Endothelial cell (in vitro differentiated cells): ENCODE results near the gene MAGOHB. TPM values are rescaled to one million over a fixed set of nuclear protein-coding genes. Genes with fewer than 3 reads are reported as not detected.

Experiments used
- DNase-seq: peaks from one replicate; pipeline ENCODE4 v3.0.0; 2021; ENCODE audit warnings: low spot score
- H3K27ac Mint-ChIP-seq: one replicate; pipeline ENCODE4 v1.8.0; 2021; ENCODE audit warnings: mixed read lengths, inconsistent platforms; ENCODE audit not compliant: unreplicated experiment
- H3K27me3 Mint-ChIP-seq: one replicate; pipeline ENCODE4 v1.8.0; 2021; ENCODE audit warnings: mild to moderate bottlenecking, moderate library complexity, mixed read lengths, inconsistent platforms; ENCODE audit not compliant: unreplicated experiment
- H3K36me3 Mint-ChIP-seq: one replicate; pipeline ENCODE4 v1.8.0; 2021; ENCODE audit warnings: mild to moderate bottlenecking, low read depth, mixed read lengths, inconsistent platforms; ENCODE audit not compliant: unreplicated experiment
- H3K4me1 Mint-ChIP-seq: one replicate; pipeline ENCODE4 v1.8.0; 2021; ENCODE audit warnings: mild to moderate bottlenecking, mixed read lengths, inconsistent platforms; ENCODE audit not compliant: unreplicated experiment
- H3K4me3 Mint-ChIP-seq: one replicate; pipeline ENCODE4 v1.8.0; 2021; ENCODE audit warnings: mild to moderate bottlenecking, mixed read lengths, inconsistent platforms; ENCODE audit not compliant: unreplicated experiment
- H3K9me3 Mint-ChIP-seq: one replicate; pipeline ENCODE4 v1.8.0; 2021; ENCODE audit warnings: mixed read lengths, inconsistent platforms; ENCODE audit not compliant: unreplicated experiment
- total RNA-seq: library from RNA; stranded (reverse); fragmentation: NEBNext Ultra II Directional; extraction: Animal tissue kit (Norgen Biotek cat#: 25700); gene quantifications from one replicate; pipeline ENCODE4 v1.2.1, GENCODE V29; 2021; ENCODE audit not compliant: unreplicated experiment
- TF ChIP-seq, protein P1 (sequence below): fragments of 200-600 bp; sonication (generic); IDR thresholded peaks from one replicate; pipeline ENCODE4 v1.5.0; 2021; ENCODE audit warnings: antibody characterized with exemption; ENCODE audit not compliant: unreplicated experiment

Gene MAGOHB
- total RNA-seq, 1 donor from 2014 or later: 23.8 TPM

DNA sequence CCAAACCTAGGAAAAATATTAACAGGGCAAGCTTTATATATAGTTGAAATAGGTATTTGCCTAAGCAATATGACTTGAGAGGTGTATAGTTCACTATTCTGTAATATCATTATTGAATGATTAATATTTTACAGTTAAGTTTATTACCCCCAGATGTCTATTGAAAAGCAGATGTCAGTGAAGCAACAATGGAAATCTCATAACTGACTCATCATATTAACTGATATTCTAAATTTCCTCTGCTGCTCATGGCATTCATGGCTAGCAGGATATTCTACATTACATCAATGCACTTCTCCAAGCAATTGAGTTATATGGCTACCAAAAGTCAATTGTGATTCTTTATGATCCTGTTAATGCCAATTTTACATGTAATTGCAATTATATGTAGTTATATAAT, 9.7 kb upstream of the MAGOHB start:
- Mint-ChIP-seq H3K27me3 (no peaks in the 10 kb centered on the region), H3K27ac (no peak overlapping the region), H3K4me1 (no peaks in the 10 kb centered on the region), H3K36me3 (peaks cover 4% of the 10 kb centered on the region), H3K4me3 (no peak overlapping the region), H3K9me3 (no peaks in the 10 kb centered on the region)
- no peak for DNase-seq
- TF ChIP-seq, protein P1, sequence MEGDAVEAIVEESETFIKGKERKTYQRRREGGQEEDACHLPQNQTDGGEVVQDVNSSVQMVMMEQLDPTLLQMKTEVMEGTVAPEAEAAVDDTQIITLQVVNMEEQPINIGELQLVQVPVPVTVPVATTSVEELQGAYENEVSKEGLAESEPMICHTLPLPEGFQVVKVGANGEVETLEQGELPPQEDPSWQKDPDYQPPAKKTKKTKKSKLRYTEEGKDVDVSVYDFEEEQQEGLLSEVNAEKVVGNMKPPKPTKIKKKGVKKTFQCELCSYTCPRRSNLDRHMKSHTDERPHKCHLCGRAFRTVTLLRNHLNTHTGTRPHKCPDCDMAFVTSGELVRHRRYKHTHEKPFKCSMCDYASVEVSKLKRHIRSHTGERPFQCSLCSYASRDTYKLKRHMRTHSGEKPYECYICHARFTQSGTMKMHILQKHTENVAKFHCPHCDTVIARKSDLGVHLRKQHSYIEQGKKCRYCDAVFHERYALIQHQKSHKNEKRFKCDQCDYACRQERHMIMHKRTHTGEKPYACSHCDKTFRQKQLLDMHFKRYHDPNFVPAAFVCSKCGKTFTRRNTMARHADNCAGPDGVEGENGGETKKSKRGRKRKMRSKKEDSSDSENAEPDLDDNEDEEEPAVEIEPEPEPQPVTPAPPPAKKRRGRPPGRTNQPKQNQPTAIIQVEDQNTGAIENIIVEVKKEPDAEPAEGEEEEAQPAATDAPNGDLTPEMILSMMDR: no peak

DNA sequence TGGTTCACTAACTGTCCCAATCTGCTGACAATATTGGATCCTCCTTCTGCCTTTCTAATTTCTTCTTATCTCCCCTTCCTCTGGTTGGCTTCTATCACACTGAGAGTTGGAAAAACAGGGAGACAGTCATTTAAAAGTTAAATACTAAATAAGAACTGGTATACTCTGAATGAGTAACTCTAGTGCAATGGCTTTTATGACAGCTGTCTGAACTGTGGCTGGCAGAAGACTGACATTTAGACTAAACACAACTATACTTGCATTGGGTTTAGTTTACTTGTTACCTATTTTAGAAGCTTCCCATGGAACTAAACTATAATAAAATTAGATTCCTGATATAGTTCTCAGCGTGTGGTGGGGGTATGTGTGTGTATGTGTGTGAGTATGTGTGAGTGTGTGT, 7.9 kb upstream of the MAGOHB start:
- H3K27me3 Mint-ChIP-seq: no peaks in the 10 kb centered on the region
- H3K4me1 Mint-ChIP-seq: no peaks in the 10 kb centered on the region
- no peaks in the 10 kb centered on the region for H3K36me3 Mint-ChIP-seq
- no peaks in the 10 kb centered on the region for H3K9me3 Mint-ChIP-seq
- no peak overlapping the region for H3K27ac Mint-ChIP-seq
- no peak overlapping the region for H3K4me3 Mint-ChIP-seq
- no peak for DNase-seq
- TF ChIP-seq, protein P1: no peak

DNA sequence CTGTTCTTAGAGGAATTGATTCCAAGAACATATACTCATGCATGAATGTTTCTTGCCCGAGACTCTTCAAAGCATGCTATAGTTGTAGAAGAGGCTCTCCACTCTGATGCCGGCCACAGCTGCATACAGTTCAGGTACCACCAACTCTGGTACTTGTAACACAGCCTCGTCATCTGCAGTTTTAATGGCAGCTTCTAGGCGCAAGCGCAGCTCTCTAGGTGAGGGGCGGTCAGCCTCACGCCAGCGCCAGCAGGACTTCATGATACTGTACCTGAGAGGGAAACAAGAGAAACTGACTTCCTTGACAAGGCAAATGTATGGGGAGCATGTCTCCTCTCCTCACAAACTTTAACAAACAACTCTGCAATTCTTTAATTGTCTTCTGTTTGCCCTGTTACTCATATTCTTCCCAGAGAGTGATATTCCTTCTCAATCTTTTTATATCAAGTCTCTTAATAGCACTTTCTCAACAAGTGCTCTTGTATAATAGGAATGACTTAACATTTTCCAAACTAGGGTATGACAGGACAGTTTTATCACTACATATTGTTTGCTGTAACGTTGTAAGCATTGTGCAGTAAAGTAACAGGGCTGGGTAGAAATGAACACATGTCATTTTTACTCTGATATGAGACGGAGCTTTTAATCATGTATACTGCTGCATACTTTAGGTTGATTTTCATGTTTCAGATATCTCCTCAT, 6.8 kb upstream of the MAGOHB start:
- TF ChIP-seq, protein P1: no peak
- no peaks in the 10 kb centered on the region for H3K36me3 Mint-ChIP-seq
- DNase-seq: no peak
- H3K4me1 Mint-ChIP-seq: no peaks in the 10 kb centered on the region
- H3K9me3 Mint-ChIP-seq: no peaks in the 10 kb centered on the region
- H3K4me3 Mint-ChIP-seq: no peak overlapping the region
- H3K27ac Mint-ChIP-seq: no peak overlapping the region
- no peaks in the 10 kb centered on the region for H3K27me3 Mint-ChIP-seq

DNA sequence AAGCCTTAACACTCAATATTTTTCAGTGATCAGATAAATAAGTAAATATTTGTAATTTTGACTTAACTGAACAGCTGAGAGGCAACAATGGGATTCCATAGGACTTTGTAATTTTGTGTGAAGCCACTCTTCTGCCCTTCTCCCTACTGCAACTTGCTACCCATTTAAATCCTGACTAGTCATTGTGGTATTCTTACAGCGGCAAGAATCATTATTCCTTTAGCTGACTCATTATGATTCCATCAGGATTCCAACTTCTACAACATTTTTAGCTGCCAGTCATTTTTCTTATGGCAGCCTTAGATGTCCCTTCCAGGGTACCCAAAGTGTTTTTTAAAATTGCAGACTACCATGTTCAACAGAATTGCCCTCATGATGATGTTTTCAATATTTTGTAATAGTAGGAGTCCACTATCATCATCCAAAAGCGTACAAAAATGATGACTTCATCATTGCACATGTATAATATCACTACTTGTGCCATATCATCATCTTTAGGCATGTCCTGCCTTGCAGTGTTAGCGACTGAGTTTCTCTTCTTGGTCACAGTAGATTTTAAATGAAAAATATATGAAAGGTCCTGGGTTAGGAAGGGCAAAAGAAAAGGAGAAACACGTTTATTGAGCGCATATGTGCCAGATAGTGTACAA, 5.1 kb upstream of the MAGOHB start:
- H3K27me3 Mint-ChIP-seq: peaks cover under 1% of the 10 kb centered on the region
- H3K36me3 Mint-ChIP-seq: no peaks in the 10 kb centered on the region
- H3K9me3 Mint-ChIP-seq: no peaks in the 10 kb centered on the region
- H3K4me3 Mint-ChIP-seq: no peak overlapping the region
- TF ChIP-seq, protein P1: no peak
- DNase-seq: no peak
- H3K4me1 Mint-ChIP-seq: peaks cover 4% of the 10 kb centered on the region
- H3K27ac Mint-ChIP-seq: no peak overlapping the region

DNA sequence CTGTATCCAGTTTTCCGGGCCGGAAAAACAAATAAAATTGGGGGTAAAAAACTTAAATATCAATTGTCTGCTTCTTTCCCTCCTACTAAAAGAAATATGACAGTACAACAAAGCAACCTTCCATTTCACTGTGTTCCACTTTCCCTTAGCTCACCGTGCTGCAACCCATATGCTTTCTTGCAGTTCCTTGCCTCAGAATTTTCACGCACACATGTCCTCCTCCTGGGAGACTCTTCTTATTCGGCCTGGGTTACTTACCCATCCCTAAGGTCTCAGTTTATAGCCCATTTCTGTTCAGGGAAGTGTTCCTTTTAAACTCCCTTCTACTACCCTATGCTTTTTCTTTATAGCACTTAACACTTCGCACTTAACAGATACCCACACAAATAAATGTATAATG, 4.5 kb upstream of the MAGOHB start:
- TF ChIP-seq, protein P1: no peak
- Mint-ChIP-seq H3K9me3 (no peaks in the 10 kb centered on the region), H3K27ac (no peak overlapping the region), H3K4me1 (peaks cover 7% of the 10 kb centered on the region), H3K4me3 (no peak overlapping the region), H3K27me3 (peaks cover 4% of the 10 kb centered on the region), H3K36me3 (no peaks in the 10 kb centered on the region)
- DNase-seq: no peak
